Kidney epithelial cell (primary cell): ENCODE measurements around the gene CENPO. TPM values are rescaled to one million over a fixed set of nuclear protein-coding genes. Genes with fewer than 3 reads are reported as not detected.

Source experiments
- DNase-seq: peaks from one replicate; pipeline ENCODE4 v3.0.0-alpha.2; 2010; ENCODE audit warnings: low read depth
- H3K27me3 ChIP-seq: 2 replicates; pipeline ENCODE4 v1.6.0; 2011; ENCODE audit warnings: low read length; ENCODE audit not compliant: control insufficient read depth, insufficient read depth
- H3K36me3 ChIP-seq: 2 replicates; pipeline ENCODE4 v1.5.1; 2011; ENCODE audit warnings: low read length; ENCODE audit not compliant: control insufficient read depth, insufficient read depth
- H3K4me3 ChIP-seq: 2 replicates; pipeline ENCODE4 v1.5.1; 2011; ENCODE audit warnings: low read depth, mild to moderate bottlenecking, control low read depth, low read length
- CTCF ChIP-seq: IDR thresholded peaks from 2 replicates; pipeline ENCODE4 v1.5.1; 2011; ENCODE audit warnings: mild to moderate bottlenecking, moderate library complexity, low read length, control low read depth, inconsistent platforms; ENCODE audit not compliant: insufficient read depth, poor library complexity, severe bottlenecking
- total RNA-seq: library from RNA; depleted of rRNA; stranded (reverse); fragments of >200 nt; gene quantifications from 2 replicates; pipeline ENCODE4 v1.2.3, GENCODE V29; 2015

The CENPO gene
- total RNA-seq, 1 donor from 2014 or later: 10.9 TPM

DNA sequence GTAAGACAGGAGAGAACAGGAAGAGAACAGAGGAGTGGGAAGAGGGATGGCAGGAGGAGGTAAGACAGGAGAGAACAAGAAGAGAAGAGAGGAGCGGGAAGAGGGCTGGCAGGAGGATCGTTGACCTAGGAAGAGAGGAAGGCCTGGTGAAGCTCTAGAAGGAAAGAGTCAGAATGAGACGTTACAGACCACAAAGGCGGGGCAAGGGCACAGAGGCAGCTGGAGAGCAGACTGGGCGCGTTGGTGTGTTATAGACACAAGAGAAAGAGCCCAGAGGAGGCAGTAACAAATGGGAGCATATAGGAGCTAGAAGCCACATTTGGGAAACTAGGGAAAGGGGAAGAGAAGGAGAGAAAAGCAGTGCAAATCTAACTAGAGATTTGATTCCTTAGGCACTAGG is 26.6 kb upstream of the CENPO start:
- no peak overlapping the region for H3K4me3 ChIP-seq
- no peaks in the 10 kb centered on the region for H3K36me3 ChIP-seq
- no peak for DNase-seq
- no peak for TF ChIP-seq CTCF
- H3K27me3 ChIP-seq: no peaks in the 10 kb centered on the region

DNA sequence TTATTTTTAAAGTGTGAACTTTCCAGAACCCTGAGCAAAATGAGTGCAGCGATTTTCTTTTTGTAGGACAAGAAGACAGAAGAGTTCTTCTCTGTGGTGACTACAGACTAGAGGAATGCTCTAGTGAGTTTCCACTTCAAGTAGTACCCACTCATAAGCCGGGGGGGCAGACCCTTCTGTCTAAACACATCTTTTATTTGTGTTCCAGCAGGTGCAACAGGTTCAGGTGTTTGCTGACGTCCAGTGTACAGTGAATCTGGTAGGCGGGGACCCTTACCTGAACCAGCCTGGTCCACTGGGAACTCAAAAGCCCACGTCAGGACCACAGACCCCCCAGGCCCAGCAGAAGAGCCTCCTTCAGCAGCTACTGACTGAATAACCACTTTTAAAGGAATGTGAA is 25.2 kb upstream of the CENPO start:
- Histone ChIP-seq H3K36me3 (no peaks in the 10 kb centered on the region), H3K4me3 (no peak overlapping the region), H3K27me3 (no peaks in the 10 kb centered on the region)
- no peak for DNase-seq
- no peak for TF ChIP-seq CTCF

- TF ChIP-seq CTCF: no peak
- Histone ChIP-seq H3K36me3 (no peaks in the 10 kb centered on the region), H3K4me3 (no peak overlapping the region), H3K27me3 (no peaks in the 10 kb centered on the region)
- no peak for DNase-seq
Measured at GRCh38 chr2:24768601-24769000, 24.6 kb upstream of the CENPO start.

- TF ChIP-seq CTCF: no peak
- no peaks in the 10 kb centered on the region for H3K27me3 ChIP-seq
- H3K4me3 ChIP-seq: no peak overlapping the region
- no peak for DNase-seq
- no peaks in the 10 kb centered on the region for H3K36me3 ChIP-seq
Measured at GRCh38 chr2:24771061-24771460, 22.2 kb upstream of the CENPO start.

- no peak for DNase-seq
- Histone ChIP-seq H3K4me3 (no peak overlapping the region), H3K27me3 (no peaks in the 10 kb centered on the region), H3K36me3 (no peaks in the 10 kb centered on the region)
- TF ChIP-seq CTCF: no peak
Measured at GRCh38 chr2:24771764-24772586, 21.2 kb upstream of the CENPO start.

- no peak overlapping the region for H3K4me3 ChIP-seq
- no peak for TF ChIP-seq CTCF
- no peaks in the 10 kb centered on the region for H3K36me3 ChIP-seq
- no peaks in the 10 kb centered on the region for H3K27me3 ChIP-seq
- no peak for DNase-seq
Measured at GRCh38 chr2:24774373-24774772, 18.9 kb upstream of the CENPO start.
